ENCODE measurements around the gene DFFA. TPM values are rescaled to one million over a fixed set of nuclear protein-coding genes. Genes with fewer than 3 reads are reported as not detected.
"Not testable (repeated sequence)": the region's sequence is repeated elsewhere in the genome, so short reads cannot be mapped to it uniquely, and the experiment has no call there.

Gene DFFA
- polyA plus RNA-seq, 4 donors, result 38.8 to 45.8 (median 42.9) TPM

DNA sequence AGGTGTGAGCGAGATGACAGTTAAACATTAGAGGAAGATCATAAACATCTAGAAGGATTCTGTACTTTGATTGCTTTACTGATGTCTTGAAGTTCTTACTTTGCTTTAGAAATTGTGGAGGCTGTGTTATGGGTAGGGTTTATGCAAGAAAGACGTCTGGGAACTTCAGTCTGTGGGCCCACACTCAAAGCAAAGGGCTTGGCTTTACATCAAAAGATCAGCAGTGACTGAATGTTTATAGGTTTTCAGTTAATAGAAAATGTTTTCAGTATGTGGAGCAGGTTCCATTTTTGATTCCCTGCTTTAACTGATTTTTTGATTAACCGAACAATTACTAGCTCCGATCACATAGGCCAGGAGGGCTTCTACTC is 34.3 kb upstream of the DFFA start:
- no peak for DNase-seq (ENCODE audit: low read depth in 4 of 4, low spot score in 3 of 4)

DNA sequence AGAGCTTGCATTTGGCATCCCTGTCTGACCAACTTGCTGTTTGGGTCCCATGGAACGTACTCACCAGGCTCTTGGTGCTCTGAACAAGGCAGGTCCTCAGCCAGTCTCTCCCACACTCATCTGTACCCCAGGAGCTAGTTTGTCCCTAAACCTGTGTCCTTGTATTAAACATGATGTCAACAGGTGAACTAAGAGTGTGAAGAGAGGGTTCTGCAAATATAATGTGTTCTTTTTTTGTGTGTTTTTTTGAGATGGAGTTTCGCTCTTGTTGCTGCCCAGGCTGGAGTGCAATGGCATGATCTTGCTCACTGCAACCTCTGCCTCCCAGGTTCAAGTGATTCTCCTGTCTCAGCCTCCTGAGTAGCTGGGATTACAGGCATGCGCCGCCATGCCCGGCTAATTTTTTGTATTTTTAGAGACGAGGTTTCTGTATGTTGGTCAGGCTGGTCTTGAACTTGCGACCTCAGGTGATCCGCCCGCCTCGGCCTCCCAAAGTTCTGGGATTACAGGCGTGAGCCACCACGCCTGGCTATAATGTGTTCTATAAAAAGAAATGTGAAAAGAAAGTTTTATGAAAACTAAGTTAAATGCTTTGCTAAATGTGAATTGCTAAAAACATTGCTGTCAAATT is 33.8 kb upstream of the DFFA start:
- not testable (repeated sequence) for DNase-seq (ENCODE audit: low read depth in 4 of 4, low spot score in 3 of 4)

DNA sequence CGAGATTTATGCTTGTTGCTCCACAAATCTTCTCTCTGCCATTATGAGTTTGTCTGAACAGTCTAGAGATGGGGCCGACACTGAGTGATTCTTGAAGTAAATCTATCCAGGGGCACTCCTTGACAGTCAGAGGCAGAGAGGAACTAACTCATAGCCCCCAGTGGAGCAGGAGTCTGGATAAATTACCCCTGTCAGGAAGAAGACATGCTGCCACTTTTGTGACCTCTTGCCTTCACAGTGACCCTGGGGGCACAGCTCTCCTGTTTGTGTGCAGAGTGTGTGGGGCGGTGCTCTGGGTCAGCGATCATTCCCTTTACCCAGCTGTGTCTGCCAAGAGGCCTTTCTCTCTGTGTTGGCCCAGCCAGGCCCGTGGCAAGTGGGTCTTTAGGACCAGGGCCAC is 31.9 kb upstream of the DFFA start:
- DNase-seq (ENCODE audit: low read depth in 4 of 4, low spot score in 3 of 4), result no peak

DNA sequence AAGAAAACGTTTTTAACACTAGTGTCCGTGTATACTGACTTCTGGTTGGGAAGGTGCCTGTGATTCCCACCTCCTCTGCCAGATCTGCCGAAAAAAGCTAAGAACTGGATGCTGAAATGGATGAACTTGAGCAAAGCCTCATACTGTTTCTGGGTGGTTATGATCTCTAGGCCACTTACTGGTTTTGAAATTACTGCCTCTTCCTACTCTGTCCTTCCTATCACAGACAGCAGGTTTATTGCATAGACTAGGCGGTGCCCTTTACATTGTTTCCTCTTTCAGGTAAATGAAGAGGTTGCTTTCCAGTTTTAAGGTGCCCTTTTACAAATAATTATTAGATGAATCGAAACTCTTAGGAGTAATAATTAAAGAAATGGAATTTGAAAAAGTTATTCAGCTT is 29.9 kb upstream of the DFFA start:
- no peak for DNase-seq (ENCODE audit: low read depth in 4 of 4, low spot score in 3 of 4)

DNA sequence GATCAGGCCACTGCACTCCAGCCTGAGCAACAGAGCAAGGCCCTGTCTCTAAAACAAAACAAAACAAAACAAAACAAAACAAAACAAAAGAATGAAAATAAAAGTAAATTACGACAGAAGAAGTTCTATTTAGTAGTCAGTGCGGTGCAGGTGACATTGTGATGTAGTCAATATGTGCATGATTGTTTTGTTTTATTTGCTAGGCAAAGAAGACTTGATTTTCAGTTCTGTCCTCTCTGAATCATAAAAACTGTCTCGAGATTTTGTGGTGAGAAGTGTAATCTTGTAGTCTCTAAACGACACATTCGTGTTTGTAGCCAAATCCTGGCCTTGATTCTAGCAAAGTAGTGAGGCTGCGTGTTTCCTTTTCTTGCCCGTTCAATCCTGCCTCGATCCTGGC is 25.9 kb upstream of the DFFA start:
- DNase-seq (ENCODE audit: low read depth in 4 of 4, low spot score in 3 of 4), result no peak

DNA sequence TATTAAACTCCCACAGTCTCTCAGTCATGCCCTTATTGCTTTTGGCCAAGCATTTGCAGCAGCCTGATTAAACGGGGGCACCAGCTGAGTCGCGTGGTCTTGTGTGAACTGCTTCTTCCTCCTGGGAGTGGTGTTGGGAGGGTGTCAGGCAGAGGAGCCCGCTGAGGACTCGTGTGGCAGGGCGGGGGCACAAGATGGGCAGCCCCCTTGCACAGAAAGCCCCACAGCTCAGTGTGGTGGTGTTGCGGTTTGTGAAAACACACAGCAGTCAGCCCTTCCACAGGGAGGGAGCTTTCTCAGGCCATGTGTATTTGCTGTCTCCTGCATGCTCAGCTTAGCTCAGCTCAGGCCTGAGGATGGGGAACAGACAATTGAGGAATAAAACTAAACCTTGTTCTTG is 24.8 kb upstream of the DFFA start:
- DNase-seq (ENCODE audit: low read depth in 4 of 4, low spot score in 3 of 4), result no peak

DNA sequence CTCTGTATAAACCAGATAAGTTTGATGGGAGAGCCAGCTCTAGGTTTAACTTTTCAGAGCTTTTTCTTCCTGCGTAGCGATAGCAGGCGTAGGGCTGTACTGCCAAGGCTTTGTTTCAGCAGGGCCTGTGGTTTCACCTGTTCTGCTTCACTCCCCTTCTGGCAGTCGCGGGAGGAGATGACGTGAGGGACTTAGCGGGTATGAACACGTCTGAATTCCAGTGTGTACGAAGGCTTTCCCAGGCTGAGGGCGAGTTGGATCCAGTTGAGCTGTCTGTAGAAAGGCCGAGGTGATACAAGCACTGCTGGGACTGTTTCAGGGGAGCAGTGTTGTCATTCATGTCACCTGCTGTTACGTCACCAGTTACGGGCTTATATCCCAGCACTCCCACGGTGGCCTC is 23.6 kb upstream of the DFFA start:
- DNase-seq (ENCODE audit: low read depth in 4 of 4, low spot score in 3 of 4), result peak in 1 of 4 donors; percentile 62

DNA sequence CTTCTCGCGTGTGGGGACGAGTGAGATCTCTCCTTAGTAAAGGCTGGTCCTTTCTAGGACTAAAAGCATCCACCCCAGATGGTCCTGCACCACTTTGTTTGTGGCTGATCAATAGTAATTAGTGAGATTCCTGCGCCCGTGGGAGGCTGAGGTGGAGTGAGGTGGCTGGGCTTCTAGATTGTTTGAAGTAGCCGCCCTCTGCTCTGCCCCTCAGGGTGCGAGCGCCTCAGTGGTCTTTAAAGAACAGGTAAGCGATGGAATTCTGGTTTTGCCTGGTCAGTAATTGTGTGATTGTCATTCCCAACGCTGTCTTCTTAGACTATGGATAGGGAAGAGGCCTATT is 23.1 kb upstream of the DFFA start:
- no peak for DNase-seq (ENCODE audit: low read depth in 4 of 4, low spot score in 3 of 4)

DNA sequence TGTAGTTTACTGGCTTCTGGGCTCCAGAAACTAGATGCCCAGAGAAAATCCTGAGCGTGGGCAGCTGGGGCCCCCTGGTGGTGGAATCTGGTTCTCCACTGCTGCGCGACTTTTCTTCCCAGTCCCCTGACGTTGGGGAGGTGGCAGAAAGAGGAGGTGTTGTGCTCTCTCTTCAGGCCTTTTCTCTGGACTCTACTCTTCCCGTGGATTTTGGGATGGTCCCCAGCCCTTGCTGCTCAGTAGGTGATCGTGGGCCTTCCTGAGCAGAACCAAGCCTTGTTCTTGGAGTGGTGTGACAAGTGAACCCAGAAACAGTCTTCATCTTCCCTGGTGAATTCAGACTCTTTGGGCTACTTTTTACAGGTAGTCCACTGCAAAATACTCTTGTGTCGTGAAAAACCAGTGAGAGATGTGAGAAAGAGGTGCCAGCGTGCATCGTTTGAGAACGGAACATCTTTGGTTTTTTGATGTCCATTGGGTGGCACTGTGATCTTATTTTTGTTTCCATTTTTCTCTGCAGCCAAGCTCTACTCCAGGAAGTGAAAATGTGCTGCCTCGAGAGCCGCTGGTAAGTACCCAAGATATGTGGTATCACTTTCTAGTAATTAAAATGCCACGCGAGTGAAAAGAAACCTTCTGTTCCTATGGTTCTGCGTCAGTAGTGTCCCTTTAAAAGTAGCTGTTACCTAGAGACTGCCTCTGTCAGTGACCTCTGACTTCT is 22.6 kb upstream of the DFFA start:
- DNase-seq (ENCODE audit: low read depth in 4 of 4, low spot score in 3 of 4), result peak in 1 of 4 donors; percentile 56

DNA sequence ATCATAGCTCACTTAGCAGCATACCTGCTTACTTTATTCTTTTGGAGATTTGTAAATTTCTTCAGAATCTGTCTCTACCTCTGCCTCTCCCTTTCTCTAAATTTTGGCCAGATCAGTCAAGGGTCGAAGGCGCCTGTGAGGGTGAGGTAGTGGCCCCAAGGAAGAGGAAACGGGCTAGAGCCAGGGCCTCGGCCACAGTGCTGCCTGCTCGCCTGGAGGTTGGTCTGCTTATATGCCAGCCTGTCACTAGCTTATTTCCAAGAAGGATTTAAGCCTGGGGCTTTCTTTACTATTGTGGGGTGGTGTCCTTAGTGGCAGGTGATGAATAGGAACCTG is 22.1 kb upstream of the DFFA start:
- DNase-seq (ENCODE audit: low read depth in 4 of 4, low spot score in 3 of 4), result no peak

DNA sequence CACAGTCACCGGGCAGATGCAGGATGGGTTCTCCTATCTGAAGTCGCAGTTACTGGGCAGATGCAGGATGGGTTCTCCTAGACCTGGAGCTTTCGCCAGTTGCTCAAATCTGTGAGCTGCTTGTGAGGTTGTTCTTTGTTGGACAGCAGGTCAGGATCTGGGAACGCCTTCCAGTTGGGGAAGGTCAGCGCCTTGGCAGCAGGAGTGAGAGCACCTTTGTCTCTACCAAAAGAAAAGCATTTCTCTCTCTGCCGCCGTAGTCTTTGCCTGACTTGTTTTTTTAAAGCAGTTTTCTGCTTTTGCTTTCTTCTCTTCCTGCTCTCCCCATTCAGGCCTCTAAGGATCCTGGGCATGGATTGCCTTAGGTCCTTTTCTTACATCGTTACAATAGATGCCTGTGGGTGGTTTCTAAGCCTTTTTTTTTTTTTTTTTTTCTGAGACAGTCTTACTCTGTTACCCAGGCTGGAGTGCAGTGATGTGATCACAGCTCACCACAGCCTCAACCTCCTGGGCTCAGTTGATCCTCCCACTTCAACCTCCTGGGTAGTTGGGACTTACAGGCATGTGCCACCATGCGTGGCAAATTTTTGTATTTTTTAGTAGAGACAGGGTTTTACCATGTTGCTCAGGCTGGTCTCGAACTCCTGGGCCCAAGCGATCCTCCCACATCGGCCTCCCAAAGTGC is 18.1 kb upstream of the DFFA start:
- no peak for DNase-seq (ENCODE audit: low read depth in 4 of 4, low spot score in 3 of 4)

DNA sequence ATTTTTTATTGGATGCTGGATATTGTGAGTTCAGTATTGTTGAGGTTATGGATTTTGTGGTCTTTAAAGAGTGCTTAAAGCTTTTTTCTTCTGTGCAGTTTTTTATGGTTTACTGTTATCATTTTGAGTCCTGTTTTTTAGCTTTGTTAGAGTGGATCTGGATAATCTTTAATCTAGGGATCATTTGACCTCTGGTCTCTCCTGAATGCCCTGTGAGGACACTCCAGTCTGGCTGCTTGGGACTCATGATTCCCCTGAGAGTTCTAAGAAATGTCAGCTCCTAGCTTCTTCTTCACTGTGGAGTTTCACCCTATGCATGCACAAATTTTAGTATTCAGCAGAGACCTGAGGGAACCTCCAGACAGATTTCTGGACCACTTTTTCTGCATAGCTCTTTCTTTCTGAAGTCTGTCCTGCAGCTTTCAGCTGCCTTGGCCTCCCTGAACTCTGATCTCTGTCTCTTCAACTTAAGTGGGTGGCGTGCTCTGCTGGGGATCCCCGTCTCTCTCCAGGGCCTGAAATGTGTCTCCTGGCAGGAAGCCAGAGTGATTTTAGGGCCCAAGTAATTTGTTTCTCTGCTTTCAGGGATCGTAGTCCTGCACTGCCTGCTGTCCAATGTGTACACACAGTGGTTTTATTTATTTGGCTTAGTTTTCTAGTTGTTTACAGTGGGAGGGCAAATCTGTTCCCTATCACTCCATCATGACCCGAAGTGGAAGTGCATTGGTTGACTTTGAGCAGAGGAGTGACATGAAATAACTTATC is 17.1 kb upstream of the DFFA start:
- DNase-seq (ENCODE audit: low read depth in 4 of 4, low spot score in 3 of 4), result no peak

DNA sequence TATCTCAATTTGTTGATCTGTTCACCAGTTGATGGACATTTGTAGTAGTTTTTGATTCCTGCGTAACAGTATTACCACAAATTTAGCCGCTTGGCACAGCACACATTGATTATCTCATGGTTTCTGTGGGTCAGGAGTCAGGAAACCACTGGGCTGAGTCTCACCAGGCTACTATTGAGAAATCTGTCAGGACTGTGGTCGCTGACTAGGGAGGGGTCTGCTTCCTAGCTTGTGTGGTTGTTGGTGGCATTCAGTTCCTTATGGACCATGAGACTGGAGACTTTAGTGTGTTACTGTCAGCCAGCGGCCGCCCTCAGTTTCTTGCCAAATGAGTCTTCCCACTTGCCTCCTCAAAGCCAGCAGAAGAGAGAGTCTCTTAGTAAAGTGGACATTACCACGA is 12.2 kb upstream of the DFFA start:
- DNase-seq (ENCODE audit: low read depth in 4 of 4, low spot score in 3 of 4), result no peak

DNA sequence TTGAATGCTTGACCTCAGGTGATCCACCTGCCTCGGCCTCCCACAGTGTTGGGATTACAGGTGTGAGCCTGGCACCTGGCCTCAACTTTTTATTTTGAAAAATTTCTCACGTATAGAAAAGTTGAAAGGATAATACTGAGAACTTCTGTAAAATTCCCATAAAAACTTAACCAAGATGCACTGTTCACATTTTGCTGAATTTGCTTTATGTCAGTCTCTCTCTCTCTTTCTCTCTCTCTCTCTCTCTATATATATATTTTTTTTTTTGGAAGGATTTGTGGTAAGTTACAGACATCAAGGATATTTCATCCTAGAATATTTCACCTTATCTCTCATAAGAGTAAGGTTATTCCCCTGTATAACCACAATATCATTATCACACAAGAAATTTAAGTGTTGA is 8.3 kb upstream of the DFFA start:
- no peak for DNase-seq (ENCODE audit: low read depth in 4 of 4, low spot score in 3 of 4)

DNA sequence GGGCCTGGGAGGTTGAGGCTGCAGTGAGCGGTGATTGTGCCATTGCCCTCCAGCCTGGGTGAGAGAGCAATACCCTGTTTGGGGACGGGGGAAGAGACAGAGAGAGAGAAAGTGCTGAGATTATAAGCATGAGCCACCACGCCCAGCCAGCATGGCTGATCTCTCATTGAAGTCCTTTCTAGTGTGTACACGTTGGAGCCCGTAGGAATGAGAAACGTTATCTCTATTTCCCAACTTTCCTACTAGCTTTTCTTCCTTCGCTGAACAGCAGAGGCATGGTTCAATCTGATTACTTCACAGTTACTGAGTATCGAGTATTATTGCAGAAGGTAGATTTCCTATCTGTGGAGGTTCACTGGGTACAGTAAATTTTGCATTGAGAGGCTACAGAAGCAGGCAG is 7.0 kb upstream of the DFFA start:
- no peak for DNase-seq (ENCODE audit: low read depth in 4 of 4, low spot score in 3 of 4)

DNA sequence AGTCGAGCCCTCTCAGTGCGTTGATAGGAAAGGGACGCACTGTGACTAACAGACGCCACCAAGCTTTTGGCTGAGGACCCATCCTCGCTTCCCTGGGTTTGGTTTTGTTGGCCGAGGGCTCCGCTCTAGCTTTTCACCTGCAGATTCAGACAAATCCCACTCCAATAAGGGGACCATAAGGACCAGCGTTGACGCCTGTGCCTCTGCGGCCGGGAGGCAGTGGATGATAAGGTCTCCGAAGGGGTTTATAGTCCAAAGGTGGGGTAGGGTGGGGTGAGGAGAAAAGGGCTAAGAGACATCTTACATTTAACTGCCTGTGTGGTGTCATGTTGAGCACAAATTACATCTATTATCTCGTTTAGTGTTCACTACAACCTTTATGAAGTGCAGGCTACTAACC is 3.2 kb upstream of the DFFA start:
- no peak for DNase-seq (ENCODE audit: low read depth in 4 of 4, low spot score in 3 of 4)

DNA sequence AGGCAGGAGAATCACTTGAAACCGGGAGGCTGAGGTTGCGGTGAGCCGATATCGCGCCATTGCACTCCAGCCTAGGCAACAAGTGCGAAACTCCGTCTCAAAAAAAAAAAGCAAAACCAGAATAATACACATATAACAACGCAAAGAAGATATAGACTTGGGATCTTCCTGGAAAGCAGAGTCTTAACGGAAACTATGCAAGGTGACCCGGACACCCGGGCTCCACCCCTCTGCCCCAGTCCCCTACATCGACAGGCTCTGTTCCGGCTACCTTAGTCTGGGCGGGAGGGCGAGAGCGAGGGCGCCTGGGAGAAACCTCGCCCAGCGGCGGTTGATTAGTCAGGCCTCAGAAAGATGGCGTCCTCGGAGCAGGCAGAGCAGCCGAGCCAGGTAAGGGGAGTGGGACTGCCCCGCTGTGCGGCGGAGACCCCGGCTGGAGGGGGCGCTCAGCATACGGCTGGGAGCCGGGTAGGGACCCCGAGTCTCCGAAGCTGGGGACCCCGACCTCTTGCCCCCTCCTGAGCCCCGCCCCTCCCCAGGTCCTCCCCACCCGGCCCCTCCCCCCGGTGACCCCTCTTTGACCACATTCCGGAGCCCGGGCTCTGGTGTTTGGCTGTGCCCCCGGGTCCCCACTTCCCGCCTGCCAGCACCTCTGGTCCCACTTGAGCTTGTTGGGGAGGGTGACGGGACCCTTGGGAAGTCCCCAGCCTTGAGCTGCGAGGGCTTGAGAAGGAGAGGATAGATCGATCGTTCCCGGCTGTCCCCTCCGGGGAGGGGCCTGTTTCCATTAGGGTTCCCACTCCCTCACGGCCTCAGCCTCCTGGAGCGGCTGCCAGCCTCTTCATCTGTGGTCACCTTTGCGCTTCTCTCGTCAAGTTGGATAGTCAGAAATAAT is 2.5 kb upstream of the DFFA start, which contains the start of gene PEX14:
PEX14 (plus strand) TSS at position 338 of the 895 bp plus-strand sequence; CDS start at position 355, 17 bp downstream.
- DNase-seq (ENCODE audit: low read depth in 4 of 4, low spot score in 3 of 4), result peak in 3 of 4 donors; percentile 77 to 78 (median 78)

DNA sequence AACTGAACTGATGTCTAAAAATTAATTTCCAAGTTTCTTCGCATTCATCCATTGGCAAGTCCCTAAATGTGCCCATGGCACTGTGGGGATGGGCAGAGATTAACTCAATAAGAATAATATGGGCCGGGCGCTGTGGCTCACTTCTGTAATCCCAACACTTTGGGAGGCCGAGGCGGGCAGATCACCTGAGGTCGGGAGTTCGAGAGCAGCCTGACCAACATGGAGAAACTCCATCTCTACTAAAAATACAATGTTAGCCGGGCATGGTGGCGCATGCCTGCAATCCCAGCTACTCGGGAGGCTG is 1.9 kb upstream of the DFFA start:
- not testable (repeated sequence) for DNase-seq (ENCODE audit: low read depth in 4 of 4, low spot score in 3 of 4)

DNA sequence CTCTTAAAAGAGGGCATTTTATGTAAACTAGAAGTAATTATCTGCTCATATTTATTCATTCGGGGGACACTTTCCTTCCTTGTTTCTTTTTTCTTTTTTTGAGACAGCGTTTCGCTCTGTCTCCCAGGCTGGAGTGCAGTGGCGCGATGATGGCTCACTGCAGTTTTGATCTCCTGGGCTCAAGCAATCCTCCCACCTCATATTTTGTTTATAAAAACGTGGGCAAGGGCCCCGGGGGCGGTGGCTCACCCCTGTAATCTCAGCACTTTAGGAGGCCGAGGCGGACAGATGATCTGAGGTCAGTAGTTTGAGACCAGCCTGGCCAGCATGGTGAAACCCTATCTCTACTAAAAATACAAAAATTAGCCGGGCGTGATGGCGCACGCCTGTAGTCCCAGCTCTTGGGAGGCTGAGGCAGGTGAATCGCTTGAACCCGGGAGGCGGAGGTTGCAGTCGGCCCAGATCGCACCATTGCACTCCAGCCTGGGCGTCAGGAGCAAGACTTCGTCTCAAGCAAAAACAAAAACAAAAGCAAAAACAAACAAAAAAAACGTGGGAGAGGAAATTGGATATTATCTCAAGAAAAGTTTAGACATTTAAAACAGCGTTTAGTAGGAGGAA is 926 bp upstream of the DFFA start:
- DNase-seq (ENCODE audit: low read depth in 4 of 4, low spot score in 3 of 4), result no peak
